NK-92 (cell line): ENCODE data around the gene PIGU.
"Not testable (repeated sequence)": the region's sequence is repeated elsewhere in the genome, so short reads cannot be mapped to it uniquely, and the experiment has no call there.

Experiments used
- DNase-seq: peaks from one replicate; lab custom pipeline; 2025; ENCODE audit not compliant: unreplicated experiment; lab: John Stamatoyannopoulos, UW

The PIGU gene

GRCh38 chr20:34624629-34625028 lies 52.3 kb downstream of the PIGU start:
- no peak for DNase-seq

GRCh38 chr20:34622821-34623451 lies 54.0 kb downstream of the PIGU start:
- DNase-seq: no peak

GRCh38 chr20:34621383-34622367 lies 55.2 kb downstream of the PIGU start:
- no peak for DNase-seq

DNA sequence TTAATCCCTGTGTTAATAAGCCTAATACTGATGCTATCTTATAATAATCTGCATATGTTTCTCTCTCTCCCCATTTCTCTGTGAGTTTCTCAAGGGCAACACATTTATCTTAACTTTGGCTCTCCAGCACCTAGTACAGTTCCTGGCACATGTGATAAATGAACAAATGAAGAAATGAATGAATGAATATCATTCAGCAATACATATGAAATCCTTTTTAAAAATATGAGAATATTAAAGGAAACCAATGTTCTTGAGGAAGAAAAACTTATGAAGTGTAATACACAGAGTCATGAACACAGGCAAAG lies 55.9 kb downstream of the PIGU start:
- no peak for DNase-seq

- DNase-seq: no peak
These were observed 58.2 kb downstream of the PIGU start for GRCh38 chr20:34618676-34619075.

DNA sequence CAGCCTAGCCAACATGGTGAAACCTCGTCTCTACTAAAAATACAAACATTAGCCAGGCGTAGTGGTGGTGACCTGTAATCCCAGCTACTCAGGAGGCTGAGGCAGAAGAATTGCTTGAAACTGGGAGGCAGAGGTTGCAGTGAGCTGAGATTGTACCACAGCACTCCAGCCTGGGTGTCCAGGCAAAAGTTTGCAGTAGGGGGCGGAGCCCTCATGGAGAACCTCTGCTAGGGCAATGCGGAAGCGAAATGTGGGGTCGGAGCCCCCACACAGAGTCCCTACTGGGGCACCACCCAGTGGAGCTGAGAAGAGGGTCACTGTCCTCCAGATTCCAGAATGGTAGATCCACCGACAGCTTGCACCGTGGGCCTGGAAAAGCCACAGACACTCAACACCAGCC lies 60.0 kb downstream of the PIGU start:
- not testable (repeated sequence) for DNase-seq

DNA sequence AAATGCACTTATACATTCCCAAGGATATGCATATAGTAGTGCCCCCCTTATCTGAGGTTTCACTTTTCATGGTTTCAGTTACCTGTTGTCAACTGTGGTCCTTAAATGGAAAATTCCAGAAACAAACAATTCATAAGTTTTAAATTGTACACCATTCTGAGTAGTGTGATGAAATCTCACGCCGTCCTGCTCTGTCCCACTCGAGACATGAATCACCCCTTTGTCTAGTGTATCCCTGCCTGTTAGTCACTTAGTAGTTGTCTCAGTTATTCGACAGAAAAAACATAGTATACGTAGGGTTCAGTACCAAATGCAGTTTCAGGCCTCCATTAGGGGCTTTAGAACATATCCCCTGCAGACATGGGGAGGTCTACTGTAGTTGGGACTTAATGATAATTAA lies 61.4 kb downstream of the PIGU start:
- DNase-seq: no peak

- DNase-seq: not testable (repeated sequence)
These were observed 64.9 kb downstream of the PIGU start for GRCh38 chr20:34611976-34612375.

DNA sequence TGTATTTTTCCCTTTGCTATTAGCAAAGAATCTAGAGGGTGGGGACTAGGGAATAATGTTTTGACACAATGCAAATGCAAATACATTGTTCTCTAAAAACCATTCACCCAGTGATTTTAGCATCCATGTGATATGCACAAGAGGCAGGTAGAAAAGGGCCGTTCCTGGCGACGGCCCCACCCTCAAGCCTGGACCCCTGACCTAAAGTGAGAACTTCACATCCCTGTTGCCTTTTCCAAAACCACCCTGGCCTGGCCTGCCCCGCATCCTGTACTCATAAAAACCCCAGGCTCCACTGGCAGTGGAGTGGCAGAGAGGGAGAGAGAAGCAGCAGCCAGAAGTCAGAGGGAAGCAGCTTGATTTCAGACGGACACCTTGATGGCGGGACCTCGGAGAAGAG lies 69.8 kb downstream of the PIGU start:
- DNase-seq: no peak

- DNase-seq: no peak
These were observed 71.7 kb downstream of the PIGU start for GRCh38 chr20:34604980-34605788.

DNA sequence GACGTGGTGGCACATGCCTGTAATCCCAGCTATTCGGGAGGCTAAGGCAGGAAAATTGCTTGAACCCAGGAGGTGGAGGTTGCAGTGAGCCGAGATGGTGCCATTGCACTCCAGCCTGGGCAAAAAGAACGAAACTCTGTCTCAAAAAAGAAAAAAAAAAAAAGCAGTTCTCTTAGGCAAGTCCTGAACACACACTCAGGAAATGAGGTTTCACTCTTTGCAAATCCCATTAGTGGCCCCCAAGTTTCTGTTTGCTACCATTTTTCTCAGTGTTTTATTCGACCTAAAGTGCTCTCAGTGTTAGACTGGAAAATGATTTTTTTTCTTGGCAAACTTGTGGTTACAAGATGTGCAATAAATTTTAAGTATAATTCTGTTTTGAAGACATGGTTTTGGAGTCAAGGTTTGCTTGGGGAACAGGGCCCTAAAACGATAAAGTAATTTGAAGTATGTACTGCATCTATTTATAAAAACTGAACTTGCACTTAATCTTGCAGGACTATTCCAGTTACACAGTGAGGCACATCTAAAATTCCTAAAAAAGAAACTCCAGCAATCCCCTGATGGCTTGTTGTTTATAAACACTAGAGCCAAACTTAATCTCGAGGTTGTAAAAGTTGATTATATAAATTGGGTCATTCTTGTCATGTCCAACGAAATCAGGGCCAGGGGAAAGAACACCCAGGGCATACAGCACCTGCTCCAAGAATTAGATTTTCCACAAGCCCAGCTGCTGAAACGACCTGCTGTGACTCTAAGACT lies 75.8 kb downstream of the PIGU start:
- DNase-seq: no peak

- DNase-seq: no peak
These were observed 81.3 kb downstream of the PIGU start for GRCh38 chr20:34595377-34596184.

GRCh38 chr20:34586488-34587163 lies 90.3 kb downstream of the PIGU start:
- DNase-seq: no peak

DNA sequence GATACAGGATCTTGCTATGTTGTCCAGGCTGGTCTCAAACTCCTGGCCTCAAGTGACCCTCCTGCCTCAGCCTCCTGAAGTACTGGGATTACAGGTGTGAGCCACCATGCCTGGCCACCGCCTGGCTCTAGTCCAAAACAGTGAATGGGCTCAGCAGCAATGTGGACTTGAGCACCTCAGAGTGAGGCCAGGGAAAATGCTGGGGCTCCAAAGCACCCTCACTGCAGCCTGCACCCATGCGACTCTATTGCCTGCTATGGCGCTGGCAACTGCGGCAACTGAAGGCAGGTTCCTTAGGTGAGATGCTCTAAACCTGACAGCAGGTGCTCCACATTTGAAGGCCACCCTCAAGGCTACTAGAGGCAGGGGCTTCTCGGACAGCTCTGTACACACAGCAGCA lies 91.9 kb downstream of the PIGU start:
- no peak for DNase-seq

DNA sequence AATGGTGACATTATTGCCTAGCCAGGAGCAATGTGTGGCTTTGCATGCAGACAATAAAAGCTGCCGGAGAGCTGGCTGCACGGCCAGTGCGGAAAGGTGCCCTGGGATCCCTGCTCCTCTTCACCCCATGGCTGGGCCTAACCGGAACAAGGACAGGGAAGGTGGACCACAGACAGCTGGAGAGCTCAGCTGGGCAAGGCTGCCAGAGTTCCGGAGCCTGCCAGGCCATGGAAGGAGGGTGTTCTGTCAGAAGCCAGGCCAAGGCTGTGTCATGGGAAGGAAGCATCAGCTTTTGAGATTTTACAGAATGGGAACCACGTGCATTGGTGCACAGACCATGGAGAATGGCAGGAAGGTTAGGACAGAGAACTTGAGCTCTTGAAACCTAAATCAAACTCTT lies 93.3 kb downstream of the PIGU start:
- no peak for DNase-seq

- no peak for DNase-seq
These were observed 94.0 kb downstream of the PIGU start for GRCh38 chr20:34582911-34583310.

DNA sequence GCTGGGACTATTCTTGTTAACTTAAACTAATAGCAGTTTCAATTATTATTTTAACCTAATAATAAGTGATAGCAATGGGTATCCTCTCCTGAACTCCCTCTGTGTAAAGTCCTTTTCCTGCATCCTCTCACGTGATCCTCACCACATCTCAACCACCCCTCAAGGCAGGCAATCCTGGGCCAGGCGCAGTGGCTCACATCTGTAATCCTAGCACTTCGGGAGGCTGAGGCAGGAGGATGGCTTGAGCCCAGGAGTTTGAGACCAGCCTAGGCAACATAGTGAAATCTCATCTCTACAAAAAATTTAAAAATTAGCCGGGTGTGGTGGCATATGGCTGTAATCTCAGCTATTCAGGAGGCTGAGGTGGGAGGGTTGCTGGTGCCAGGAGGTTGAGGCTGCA lies 94.7 kb downstream of the PIGU start:
- DNase-seq: no peak

DNA sequence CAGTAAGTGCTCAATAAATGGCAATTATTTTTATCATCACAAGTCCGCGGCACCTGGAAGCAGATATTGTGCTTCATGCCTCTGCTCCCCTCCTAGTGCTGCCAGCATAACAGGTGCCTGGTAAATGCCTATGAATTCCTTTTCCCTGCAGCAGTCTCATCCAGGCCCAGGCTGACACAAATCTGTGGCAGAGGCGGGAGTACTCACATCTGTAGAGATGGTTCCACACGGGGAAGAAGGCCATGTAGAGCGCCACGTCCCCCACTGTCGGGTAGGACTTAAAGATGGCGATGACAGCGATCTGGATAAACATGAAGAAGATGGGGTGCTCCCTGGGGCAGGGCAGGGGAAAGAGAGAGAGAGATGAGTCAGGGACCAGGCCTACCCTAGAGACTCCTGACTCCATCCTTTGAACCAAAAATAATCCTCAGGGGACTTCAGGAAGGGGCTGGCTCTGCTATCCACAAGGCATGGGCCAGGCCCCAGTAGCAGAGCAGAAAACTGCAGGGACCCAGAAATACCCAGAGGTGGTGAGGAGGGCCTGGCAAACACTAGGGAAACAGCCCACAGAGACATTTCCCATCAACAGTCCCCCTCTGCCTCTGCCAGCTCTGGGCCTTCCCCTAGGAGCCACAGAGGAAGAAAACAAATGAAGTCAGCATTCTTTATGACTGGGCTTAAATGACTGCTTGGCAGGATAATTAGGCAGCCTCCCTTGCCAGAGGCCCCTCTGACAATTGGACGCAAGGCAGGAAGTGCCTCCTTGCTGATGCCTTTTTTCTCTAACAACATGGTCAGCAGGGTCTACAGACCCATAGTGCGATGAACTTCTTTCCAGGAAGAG lies 95.3 kb downstream of the PIGU start:
- no peak for DNase-seq
